Prostate gland (tissue), 2 donors: ENCODE measurements around the gene VIPR2. TPM values are rescaled to one million over a fixed set of nuclear protein-coding genes. Genes with fewer than 3 reads are reported as not detected.
A peak's percentile ranks its signal among the peaks of the same experiment; 100 is the strongest.

ENCODE experiments used
- DNase-seq: peaks from one replicate; pipeline ENCODE4 v3.0.0-alpha.2; 2019; ENCODE audit warnings: low spot score
- H3K27ac ChIP-seq, 2 donors: fragments of 200-600 bp; sonication (generic); 2 replicates each; pipeline ENCODE4 v1.5.1; 2017 to 2019
- H3K27me3 ChIP-seq: fragments of 200-600 bp; sonication (generic); replicated peaks from 2 replicates; pipeline ENCODE4 v1.5.1; 2019; ENCODE audit not compliant: insufficient read depth
- H3K36me3 ChIP-seq, 2 donors: fragments of 200-600 bp; sonication (generic); 1 replicate in 1 of 2; 2 replicates in 1 of 2; pipeline versions ENCODE4 v1.5.1 to v1.8.1; 2017 to 2019
- H3K4me1 ChIP-seq: fragments of 200-600 bp; sonication (generic); replicated peaks from 2 replicates; pipeline ENCODE4 v1.5.1; 2019
- H3K4me3 ChIP-seq, 2 donors: fragments of 200-600 bp; sonication (generic); 2 replicates each; pipeline ENCODE4 v1.5.1; 2017 to 2019
- H3K9me3 ChIP-seq: fragments of 200-600 bp; sonication (generic); 2 replicates; pipeline ENCODE4 v1.5.1; 2017
- CTCF ChIP-seq, 4 experiments: fragments of 200-600 bp in 2 of 4; fragments of 450-650 bp in 2 of 4; sonication (generic) in 2 of 4; IDR thresholded peaks; 1 replicate in 3 of 4; 2 replicates in 1 of 4; pipeline ENCODE4 v1.5.1; 2016 to 2019; ENCODE audit warnings: antibody characterized with exemption in 4 of 4, mild to moderate bottlenecking in 2 of 4, moderate library complexity in 2 of 4
- POLR2A ChIP-seq: fragments of 450-650 bp; IDR thresholded peaks from one replicate; pipeline ENCODE4 v1.6.1; 2016; ENCODE audit warnings: antibody characterized with exemption, mild to moderate bottlenecking
- POLR2AphosphoS5 ChIP-seq: sonication (generic); formaldehyde crosslinking; IDR thresholded peaks from one replicate; pipeline ENCODE4 v1.6.1; 2017; ENCODE audit warnings: antibody characterized with exemption
- WGBS: methylation state at CpG from one replicate; pipeline ENCODE4 v1.1.5; 2018; 5-methylcytosine and 5-hydroxymethylcytosine counted together
- intact Hi-C: fragments of 100-400 bp; cut with DNase I; formaldehyde crosslinking; loops from one replicate; pipeline ENCODE4 v1.14.2; 2022
- total RNA-seq, 2 donors: library from RNA; depleted of rRNA; stranded (reverse); fragments of >200 nt; gene quantifications; one replicate each; pipeline ENCODE4 v1.1.0, GENCODE V29; 2016

VIPR2 gene
- total RNA-seq, 2 donors from 2014 or later = 1.0 to 13.5 TPM

- Histone ChIP-seq H3K27ac (no peak overlapping the region), H3K36me3 (no peaks in the 10 kb centered on the region), H3K4me1 (no peaks in the 10 kb centered on the region), H3K4me3 (no peak overlapping the region), H3K9me3 (no peaks in the 10 kb centered on the region), H3K27me3 (peaks cover 2% of the 10 kb centered on the region)
- no peak for DNase-seq
- TF ChIP-seq POLR2A (no peak), CTCF (IDR thresholded peaks at IDR 0.05) (no peak), POLR2AphosphoS5 (no peak)
- intact Hi-C loops = no loop called here
- 83% methylated on average over 6 of the region's 6 CpGs for whole genome bisulfite sequencing
Measured at GRCh38 chr7:159141660-159142059, 3.0 kb downstream of the VIPR2 start.

GRCh38 chr7:159141167-159141566, 3.5 kb downstream of the VIPR2 start:
- no peak for DNase-seq
- TF ChIP-seq CTCF (IDR thresholded peaks at IDR 0.05) (no peak), POLR2AphosphoS5 (no peak), POLR2A (no peak)
- no peak overlapping the region for H3K27ac ChIP-seq
- H3K36me3 ChIP-seq = no peaks in the 10 kb centered on the region
- intact Hi-C loops = no loop called here
- H3K4me1 ChIP-seq = no peaks in the 10 kb centered on the region
- no peak overlapping the region for H3K4me3 ChIP-seq
- no peaks in the 10 kb centered on the region for H3K9me3 ChIP-seq
- 95% methylated on average over 14 of the region's 14 CpGs for WGBS
- peaks cover 2% of the 10 kb centered on the region for H3K27me3 ChIP-seq

- no peaks in the 10 kb centered on the region for H3K36me3 ChIP-seq
- 52% methylated on average over 23 of the region's 23 CpGs for WGBS
- H3K27me3 ChIP-seq = peaks cover 2% of the 10 kb centered on the region
- no peaks in the 10 kb centered on the region for H3K9me3 ChIP-seq
- intact Hi-C loops = no loop called here
- TF ChIP-seq POLR2AphosphoS5 (peak; percentile 72), POLR2A (no peak)
- DNase-seq = peak; percentile 51
- no peak overlapping the region for H3K4me3 ChIP-seq
- no peaks in the 10 kb centered on the region for H3K4me1 ChIP-seq
- H3K27ac ChIP-seq = peak overlapping the region in 1 of 2 donors; percentile 4
Measured at GRCh38 chr7:159140170-159140910, 4.3 kb downstream of the VIPR2 start.

GRCh38 chr7:159139639-159140038, 5.0 kb downstream of the VIPR2 start:
- Histone ChIP-seq H3K27ac (peak overlapping the region in 1 of 2 donors; percentile 4), H3K9me3 (no peaks in the 10 kb centered on the region), H3K4me1 (no peaks in the 10 kb centered on the region), H3K36me3 (no peaks in the 10 kb centered on the region), H3K27me3 (peaks cover 2% of the 10 kb centered on the region), H3K4me3 (no peak overlapping the region)
- 87% methylated on average over 10 of the region's 10 CpGs for WGBS
- TF ChIP-seq POLR2A (no peak), POLR2AphosphoS5 (no peak), CTCF (IDR thresholded peaks at IDR 0.05) (no peak)
- no peak for DNase-seq
- intact Hi-C loops = no loop called here

GRCh38 chr7:159139202-159139601, 5.5 kb downstream of the VIPR2 start:
- WGBS = 93% methylated on average over 10 of the region's 10 CpGs
- intact Hi-C loops = no loop called here
- Histone ChIP-seq H3K36me3 (no peaks in the 10 kb centered on the region), H3K9me3 (no peaks in the 10 kb centered on the region), H3K4me1 (no peaks in the 10 kb centered on the region), H3K27ac (no peak overlapping the region), H3K4me3 (no peak overlapping the region), H3K27me3 (no peaks in the 10 kb centered on the region)
- DNase-seq = no peak
- TF ChIP-seq POLR2A (no peak), POLR2AphosphoS5 (no peak), CTCF (IDR thresholded peaks at IDR 0.05) (no peak)
